Ecto neural progenitor cell (in vitro differentiated cells): ENCODE data around the gene TMEM59.
"Not testable (repeated sequence)": the region's sequence is repeated elsewhere in the genome, so short reads cannot be mapped to it uniquely, and the experiment has no call there.

Experiments used
- DNase-seq: peaks from one replicate; pipeline ENCODE4 v3.0.0-alpha.2; 2018; ENCODE audit warnings: low spot score

The TMEM59 gene

GRCh38 chr1:54052934-54053744 lies at the start of gene TMEM59, which contains the start of gene TCEANC2:
Gene TMEM59, minus strand, starts transcription at chr1:54053204. Its CDS starts 16 bp downstream, at chr1:54053188.
Gene TCEANC2, plus strand, starts transcription at chr1:54053608. Its CDS starts 815 bp downstream, at chr1:54054423.
- peak; percentile 98 for DNase-seq

DNA sequence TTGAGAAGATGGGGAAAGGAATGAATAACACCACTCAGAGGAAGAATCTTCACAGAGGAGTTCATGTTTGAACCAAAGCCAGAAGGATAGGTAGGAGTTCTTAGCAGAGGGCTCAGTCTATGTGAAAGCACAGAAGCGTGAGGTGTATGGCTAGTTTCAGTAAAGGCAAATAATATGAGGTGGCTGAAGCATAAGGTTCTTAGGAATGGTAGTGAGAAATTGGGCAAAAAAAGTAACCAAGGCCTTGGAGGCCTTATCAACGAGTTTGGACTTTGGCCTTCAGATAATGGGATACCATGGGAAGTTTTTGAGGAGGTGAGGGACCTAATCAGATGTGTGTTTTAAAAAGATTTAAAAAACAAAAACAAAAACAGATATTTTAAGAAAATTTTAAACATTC lies 47.5 kb upstream of the TMEM59 start:
- DNase-seq: no peak

DNA sequence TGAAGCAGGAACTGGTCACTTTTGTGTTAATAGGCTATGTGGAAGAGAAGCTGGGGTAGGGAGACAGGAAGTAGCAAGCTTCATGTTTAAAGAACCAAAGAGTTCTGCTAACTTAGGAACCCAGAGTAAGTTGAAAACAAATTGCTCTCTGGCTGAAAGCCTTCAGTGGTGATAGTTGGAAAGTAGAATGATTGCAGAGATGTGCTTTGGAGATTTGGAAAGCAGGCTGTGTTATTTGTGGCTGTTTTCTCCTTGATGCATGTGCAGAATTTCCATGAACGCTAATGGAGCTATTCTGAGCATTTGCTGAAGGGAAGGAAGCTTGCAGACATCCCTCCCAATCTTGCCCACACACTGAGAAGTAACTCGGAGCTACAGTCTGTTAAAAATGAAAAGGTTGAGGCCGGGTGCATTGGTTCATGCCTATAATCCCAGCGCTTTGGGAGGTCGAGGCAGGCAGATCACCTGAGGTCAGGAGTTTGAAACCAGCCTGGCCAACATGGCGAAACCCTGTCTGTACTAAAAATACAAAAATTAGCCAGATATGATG lies 46.1 kb upstream of the TMEM59 start:
- no peak for DNase-seq

GRCh38 chr1:54096877-54097240 lies 43.9 kb upstream of the TMEM59 start:
- no peak for DNase-seq

DNA sequence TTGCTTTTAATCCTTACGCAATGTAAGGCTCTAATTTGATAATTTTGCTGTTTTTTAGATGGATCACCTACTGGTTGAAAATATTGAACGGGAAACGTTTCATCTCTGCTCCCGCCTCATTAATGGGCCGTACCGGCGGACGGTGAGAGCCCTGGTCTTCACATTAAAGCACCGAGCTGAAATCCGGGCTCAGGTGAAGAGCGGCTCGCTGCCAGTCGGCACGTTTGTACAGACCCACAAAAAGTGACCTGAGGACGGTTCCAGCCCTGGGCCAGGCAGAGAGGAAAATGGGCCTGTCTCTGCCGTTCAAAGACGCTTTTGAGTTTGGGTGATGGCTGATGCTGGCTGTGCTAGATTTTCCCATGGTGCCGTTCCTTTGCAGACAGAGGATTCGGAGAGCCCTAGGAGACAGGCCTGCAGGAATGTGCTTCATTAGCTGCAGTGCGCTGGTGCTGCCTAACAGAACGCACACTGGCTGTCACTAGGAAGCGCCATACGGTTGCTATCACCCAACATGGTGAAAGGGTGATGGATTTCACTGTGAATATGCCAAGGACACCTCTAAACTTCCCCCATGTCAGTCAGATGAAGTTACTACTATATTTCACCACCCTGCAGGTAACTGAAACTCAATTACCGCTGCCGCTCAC lies 43.3 kb upstream of the TMEM59 start:
- no peak for DNase-seq

- DNase-seq: no peak
These were observed 42.7 kb upstream of the TMEM59 start for GRCh38 chr1:54095546-54096226.

DNA sequence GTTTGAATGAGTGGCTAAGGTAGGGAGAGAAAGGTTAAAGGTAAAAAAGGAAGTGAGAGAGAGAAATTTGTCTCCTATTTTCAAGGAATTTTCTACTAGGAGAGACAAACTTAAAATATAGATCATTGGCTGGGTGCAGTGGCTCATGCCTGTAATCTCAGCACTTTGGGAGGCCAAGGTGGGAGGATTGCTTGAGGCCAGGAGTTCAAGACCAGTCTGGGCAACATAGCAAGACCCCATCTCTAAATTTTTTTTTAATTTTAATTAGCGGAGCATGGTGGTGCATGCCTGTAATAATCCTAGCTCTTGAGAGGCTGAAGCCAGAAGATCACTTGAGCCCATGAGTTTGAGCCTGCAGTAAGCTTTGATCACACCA lies 41.7 kb upstream of the TMEM59 start:
- DNase-seq: not testable (repeated sequence)

GRCh38 chr1:54094001-54094729 lies 41.2 kb upstream of the TMEM59 start:
- no peak for DNase-seq

DNA sequence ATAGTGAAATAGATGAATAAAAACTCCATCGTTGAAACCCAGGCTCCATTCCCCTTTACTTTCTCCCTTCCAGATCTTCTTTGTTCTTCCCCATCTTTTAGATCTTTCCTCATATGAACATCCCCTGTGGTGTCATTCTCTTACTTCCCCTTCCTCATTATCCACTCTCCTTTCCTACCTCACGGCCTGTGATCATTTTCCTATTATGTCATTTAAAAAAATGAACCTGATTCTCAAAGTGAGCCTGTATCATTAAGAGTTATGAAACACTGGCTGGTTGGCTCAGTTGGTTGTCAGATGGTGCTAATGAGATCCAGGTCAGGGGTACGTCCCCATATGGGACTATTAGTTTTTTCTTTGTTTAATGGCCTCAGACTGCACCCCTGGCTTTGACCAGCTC lies 38.7 kb upstream of the TMEM59 start:
- no peak for DNase-seq

DNA sequence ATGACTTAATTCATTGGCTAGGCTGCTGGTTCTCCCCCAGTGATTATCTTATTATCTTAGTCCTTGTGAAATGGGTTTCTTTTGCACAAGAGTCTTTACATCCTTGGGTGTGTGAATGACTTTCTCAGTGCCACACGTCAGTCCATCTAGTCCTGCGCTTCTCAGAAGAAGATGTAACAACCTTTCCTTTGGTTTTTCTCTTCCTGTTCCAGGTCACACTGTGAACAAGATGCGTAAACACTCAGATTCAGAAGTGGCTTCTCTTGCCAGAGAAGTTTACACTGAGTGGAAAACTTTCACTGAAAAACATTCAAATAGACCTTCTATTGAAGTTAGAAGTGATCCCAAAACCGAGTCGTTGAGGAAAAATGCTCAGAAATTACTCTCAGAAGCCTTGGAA lies 35.4 kb upstream of the TMEM59 start:
- DNase-seq: no peak

- no peak for DNase-seq
These were observed 33.8 kb upstream of the TMEM59 start for GRCh38 chr1:54086754-54087153.

- no peak for DNase-seq
These were observed 31.8 kb upstream of the TMEM59 start for GRCh38 chr1:54084794-54085193.

DNA sequence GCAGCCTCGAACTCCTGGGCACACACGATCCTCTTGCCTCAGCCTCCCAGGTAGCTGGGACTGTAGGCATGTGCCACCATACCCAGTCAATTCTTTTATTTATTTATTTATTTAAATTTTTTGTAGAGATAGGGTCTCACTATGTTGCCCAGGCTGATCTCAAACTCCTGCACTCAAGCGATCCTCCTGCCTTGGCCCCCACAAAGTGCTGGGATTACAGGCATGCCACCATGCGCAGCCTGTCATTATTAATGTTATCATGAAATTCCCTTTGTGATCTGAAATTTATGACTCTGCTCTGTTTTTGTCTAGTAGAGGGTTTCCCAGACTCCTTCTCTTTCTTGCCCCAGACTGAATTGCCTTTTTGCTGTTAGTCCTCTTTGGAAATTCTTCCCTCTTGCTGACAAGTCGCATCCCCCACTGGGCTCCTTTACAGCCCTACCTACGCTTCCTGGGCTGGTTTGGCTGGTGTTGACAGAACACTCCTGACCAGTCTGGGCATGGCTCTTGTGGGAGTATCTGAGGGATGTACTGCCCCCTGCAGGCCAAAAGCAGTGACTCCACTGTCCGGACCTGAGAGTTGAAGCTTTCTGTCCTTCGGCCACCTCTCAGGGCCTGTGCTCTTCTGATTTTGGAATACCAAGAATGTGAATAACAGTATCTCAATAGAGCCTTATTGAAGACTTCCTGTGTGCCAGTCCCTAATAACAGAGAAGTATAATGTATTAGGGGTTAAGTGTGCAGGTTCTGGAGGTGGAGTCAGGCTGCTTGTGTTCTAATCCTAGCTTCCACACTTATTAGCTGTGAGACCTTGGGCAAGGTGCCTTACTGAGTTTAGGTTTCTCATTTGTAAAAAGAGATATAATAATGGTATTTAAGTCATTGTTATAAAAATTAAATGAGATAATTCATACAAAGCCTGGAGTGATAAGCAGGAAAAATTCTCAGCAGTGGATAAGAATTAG lies 28.6 kb upstream of the TMEM59 start:
- DNase-seq: peak; percentile 84

GRCh38 chr1:54080598-54081049 lies 27.6 kb upstream of the TMEM59 start:
- no peak for DNase-seq

- no peak for DNase-seq
These were observed 24.4 kb upstream of the TMEM59 start for GRCh38 chr1:54077359-54077758.

- no peak for DNase-seq
These were observed 17.3 kb upstream of the TMEM59 start for GRCh38 chr1:54070171-54070837.

DNA sequence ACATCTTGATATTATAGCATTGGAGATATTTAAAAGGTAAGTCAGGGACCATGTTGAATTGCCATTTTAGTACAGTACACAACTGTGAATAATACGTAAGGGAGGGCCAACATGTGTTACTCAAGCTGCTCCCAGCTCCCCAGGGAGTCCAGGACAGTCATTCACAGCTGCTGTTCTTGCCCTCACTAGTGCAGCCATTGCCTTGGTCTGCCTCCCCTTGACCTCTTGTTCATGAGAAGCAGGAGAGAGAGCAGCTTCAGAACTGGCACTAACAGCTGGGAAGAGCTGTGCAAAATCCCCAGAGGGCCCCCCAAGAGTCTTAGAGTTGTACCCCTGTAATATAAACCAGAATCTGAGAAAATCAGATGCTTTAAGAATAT lies 16.8 kb upstream of the TMEM59 start:
- DNase-seq: no peak

- DNase-seq: no peak
These were observed 11.3 kb upstream of the TMEM59 start for GRCh38 chr1:54064299-54064698.

- DNase-seq: no peak
These were observed 1.4 kb upstream of the TMEM59 start for GRCh38 chr1:54054438-54054749.

- DNase-seq: no peak
These were observed 887 bp upstream of the TMEM59 start for GRCh38 chr1:54053745-54054437.
